A549 treated with dexamethasone at 1 μM for 4 hours (cell line): ENCODE results near the gene TSNAXIP1. TPM values are rescaled to one million over a fixed set of nuclear protein-coding genes. Genes with fewer than 3 reads are reported as not detected.

Experiments
- total RNA-seq: library from RNA; stranded (reverse); fragments of 200-300 nt; extraction: Qiagen RNA extraction; gene quantifications from 5 replicates; pipeline ENCODE4 v1.2.3, GENCODE V29; 2022

Gene TSNAXIP1, protein sequence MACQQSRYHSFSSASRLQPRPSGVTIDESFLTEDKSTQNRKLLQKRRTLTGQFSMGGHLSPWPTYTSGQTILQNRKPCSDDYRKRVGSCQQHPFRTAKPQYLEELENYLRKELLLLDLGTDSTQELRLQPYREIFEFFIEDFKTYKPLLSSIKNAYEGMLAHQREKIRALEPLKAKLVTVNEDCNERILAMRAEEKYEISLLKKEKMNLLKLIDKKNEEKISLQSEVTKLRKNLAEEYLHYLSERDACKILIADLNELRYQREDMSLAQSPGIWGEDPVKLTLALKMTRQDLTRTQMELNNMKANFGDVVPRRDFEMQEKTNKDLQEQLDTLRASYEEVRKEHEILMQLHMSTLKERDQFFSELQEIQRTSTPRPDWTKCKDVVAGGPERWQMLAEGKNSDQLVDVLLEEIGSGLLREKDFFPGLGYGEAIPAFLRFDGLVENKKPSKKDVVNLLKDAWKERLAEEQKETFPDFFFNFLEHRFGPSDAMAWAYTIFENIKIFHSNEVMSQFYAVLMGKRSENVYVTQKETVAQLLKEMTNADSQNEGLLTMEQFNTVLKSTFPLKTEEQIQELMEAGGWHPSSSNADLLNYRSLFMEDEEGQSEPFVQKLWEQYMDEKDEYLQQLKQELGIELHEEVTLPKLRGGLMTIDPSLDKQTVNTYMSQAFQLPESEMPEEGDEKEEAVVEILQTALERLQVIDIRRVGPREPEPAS
- total RNA-seq: 0.25 to 0.67 TPM (median 0.52 TPM) in 5 replicates

DNA sequence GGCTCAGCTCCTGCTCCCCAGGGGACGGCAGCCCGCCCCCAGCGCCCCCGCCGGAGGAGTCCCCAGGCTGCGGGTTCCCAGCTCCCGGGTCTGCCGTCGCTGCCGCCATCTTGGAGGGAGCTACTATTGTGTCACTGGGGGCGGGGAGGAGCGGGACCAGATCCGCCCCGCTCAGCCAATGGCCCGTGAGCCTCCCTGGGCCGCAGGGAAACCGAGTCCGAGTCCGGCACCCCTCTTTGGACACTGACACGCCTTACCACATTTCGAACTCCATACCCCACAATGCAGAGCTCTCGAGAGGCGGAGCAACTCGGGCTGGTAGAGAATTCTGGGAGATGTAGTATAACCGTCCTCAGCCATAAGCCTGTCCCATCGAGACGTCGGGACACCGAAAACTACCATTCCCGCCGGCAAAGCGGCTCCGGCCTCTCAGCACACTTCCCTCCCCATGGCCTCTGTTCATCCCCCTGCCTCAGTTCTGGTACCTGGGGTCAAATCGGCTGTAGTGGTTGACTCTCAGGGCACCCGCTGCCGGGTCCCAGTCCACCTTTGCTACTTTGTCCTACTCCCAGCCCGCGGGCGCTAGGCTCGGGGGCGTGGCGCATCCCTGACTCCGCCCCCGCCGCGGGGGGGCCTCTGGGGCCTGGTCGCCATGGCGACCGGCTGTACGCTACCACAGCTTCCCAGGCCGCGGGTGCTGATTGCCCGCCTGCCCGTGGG lies at the start of gene TSNAXIP1, which contains the start of gene RANBP10:
TSNAXIP1 (plus strand) TSS at position 462 of the 720 bp plus-strand sequence. CDS start 261 bp downstream, outside the sequence.
RANBP10 (minus strand) TSS at position 133 of the 720 bp plus-strand sequence; CDS start at position 109, 24 bp downstream.

DNA sequence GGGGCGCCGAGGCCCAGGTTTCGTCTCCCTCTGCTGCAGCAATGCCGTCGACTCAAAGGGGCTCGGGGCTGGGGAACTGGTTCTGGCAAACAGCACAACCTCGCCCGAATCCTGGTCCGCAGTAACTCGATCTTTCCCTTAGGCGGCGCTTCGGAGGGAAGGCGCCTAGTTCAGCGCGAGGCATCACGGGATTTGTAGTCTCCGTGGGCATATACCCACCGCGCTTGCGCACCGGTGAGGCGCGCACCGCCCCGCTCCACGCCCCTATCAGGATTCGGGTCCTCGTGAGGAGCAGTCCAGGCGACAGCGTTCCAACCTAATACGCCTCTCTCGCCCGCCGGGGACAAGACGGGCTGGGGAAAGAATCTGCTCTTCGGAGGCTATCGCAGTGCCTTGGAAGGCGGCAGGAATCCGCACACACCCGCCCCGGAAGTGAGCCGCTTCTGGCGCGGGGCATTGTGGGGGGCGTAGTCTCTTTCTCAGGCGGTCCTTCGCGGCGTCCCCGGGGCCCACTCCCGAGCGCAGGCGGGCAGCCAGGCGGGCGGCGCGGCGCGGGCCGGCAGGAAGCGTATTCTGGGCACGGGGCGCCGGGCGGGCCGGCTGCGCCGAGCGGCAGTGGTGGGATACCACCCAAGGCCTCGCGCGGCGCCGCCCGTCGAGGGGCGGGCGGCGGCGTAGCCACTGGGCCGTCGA lies 35.3 kb downstream of the TSNAXIP1 start, which contains the start of gene THAP11:
THAP11 (plus strand) TSS at position 505 of the 693 bp plus-strand sequence. CDS start 235 bp downstream, outside the sequence.

DNA sequence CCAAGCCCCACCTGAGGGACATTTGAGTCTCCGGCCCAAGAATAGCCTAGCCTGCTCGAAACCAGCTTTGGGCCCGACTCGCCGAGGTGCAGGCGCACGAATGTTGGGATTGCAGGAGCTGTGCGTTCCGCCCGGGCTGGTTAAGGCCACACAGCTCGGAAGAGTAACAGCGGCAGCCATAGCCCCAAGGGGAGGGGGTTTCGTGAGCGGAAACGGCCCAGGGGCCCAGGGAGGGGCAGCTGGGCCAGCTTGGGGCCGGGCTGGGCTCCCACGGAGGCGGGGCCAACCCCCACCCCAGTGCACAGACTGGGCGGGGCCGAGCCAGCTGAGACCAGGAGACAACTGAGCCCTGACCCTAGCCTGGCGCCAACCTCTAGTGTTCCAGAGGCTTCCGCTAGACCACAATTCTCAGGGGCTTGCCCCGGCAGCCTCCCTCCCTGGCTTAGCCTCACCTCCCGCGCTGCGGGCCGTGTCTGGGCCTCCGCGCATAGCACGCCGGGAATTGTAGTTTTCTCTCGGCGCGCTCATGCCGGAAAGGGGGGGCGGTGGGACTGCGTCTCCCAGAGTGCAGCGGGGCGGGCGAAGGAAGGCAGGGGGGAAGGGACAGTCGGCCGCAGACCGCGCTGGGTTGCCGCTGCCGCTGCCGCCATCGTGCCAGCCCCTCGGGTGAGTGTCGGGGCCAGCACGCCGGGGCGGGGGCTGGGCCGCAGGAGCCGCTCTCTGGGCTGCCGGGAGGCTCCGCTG lies 39.8 kb downstream of the TSNAXIP1 start, which contains the start of gene NUTF2:
NUTF2 (plus strand) TSS at position 614 of the 744 bp plus-strand sequence. CDS start 18,198 bp downstream, outside the sequence.

DNA sequence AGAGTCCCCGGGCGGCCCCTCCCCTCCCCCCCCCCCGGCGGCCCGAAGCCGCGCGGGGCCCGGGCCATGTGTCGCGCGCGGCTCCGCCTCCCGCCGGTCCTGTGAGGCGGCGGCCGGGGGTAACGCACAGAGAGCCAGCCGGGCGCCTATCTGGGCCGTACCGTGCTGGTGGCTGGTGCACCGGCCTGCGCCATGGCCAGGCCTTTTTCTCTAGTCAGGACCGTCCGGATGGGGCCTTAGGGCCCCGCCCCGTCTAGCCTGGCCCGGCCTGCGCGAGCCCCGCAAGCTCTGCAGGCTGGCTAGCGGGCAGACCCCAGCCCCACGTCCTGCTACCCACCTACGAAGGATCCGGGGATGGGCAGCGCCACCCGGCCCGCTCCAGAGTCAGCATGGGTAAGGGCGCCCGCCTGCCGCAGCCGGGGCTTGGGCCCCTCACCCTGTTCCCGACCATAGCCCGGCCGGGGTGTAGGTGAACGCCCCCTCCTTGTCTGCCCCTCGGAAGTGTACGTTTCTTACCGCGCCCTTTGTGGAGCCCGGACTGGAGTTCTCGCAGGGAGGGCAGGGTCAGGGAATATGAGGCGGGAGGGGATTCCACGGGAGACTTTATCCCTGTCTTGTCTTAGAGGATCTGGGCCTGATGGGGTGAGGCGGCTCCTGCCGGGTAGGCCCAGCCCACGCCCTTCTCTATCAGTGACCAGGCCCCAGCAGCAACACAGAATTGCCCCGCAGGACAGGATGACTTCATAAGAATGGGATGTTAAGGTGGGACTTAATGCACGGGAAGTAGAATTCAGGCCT lies 40.6 kb downstream of the TSNAXIP1 start, which contains the start of gene CENPT:
CENPT (minus strand) TSS at position 630 of the 798 bp plus-strand sequence. CDS start 13,834 bp downstream, outside the sequence.

DNA sequence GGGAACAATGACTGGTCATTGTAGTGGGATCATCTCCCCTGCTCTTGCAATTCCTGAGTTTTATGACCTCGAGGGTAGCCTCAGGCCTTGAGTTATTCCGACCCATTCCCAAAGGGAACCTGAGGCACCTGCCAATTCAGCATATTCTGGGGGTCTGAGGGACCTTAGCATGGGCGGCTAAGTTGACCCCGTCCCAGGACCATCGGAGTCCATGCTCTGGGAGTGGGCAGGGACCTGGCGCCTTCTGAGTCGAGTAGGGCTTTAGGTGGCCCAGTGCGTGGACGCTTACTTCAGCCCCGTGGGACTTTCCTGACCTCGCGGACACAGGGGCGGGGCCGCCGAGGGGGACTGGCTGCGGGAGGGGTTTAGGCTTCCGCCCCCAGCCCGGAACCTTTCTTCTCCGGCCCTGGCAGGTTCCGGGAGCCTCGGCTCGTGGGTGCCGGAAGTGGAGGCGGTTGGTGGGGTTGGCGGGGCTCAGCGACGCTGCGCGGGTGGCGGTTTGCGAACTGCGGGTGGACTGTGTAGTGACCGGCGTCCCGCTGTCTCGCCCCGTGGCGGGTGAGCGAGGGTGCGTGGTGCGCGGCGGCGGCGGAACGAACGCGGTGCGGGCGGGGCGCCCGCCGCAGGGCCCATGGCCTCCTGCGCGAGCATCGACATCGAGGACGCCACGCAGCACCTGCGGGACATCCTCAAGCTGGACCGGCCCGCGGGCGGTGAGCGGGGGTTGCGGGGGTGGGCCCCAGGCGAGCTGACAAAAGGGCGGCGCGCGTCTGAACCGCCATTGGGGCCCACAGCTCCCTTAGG lies 66.1 kb downstream of the TSNAXIP1 start, which contains the start of gene EDC4:
EDC4 (plus strand) TSS at position 422 of the 804 bp plus-strand sequence; CDS start at position 632, 210 bp downstream.

Other genes with a start within 250 kb of the TSNAXIP1 start
- 32.2 to 41.6 TPM (median 39.0 TPM) in 5 replicates for gene CTCF, start 244.4 kb upstream of the TSNAXIP1 start, total RNA-seq
- gene CARMIL2, start 161.7 kb upstream of the TSNAXIP1 start, total RNA-seq: 1.5 to 2.6 TPM (median 2.0 TPM) in 5 replicates
- 26.7 to 36.7 TPM (median 33.8 TPM) in 5 replicates for gene ACD, start 146.6 kb upstream of the TSNAXIP1 start, total RNA-seq
- gene PARD6A, start 145.9 kb upstream of the TSNAXIP1 start, total RNA-seq: 1.7 to 2.8 TPM (median 2.2 TPM) in 5 replicates
- 7.4 to 10.9 TPM (median 9.7 TPM) in 5 replicates for gene ENKD1, start 140.1 kb upstream of the TSNAXIP1 start, total RNA-seq
- 0.06 to 0.14 TPM (median 0.10 TPM) in 3 of 5 replicates, not detected in the others for gene C16orf86, start 140.1 kb upstream of the TSNAXIP1 start, total RNA-seq
- 14.3 to 17.7 TPM (median 16.4 TPM) in 5 replicates for gene GFOD2, start 87.6 kb upstream of the TSNAXIP1 start, total RNA-seq
- 6.6 to 10.3 TPM (median 9.8 TPM) in 5 replicates for gene RANBP10, start 329 bp upstream of the TSNAXIP1 start, total RNA-seq
- gene THAP11, start 35.4 kb downstream of the TSNAXIP1 start, total RNA-seq: 26.2 to 39.1 TPM (median 37.6 TPM) in 5 replicates
- 240 to 275 TPM (median 248 TPM) in 5 replicates for gene NUTF2, start 40.0 kb downstream of the TSNAXIP1 start, total RNA-seq
- gene CENPT, start 40.8 kb downstream of the TSNAXIP1 start, total RNA-seq: 19.9 to 28.0 TPM (median 26.0 TPM) in 5 replicates
- 42.2 to 69.2 TPM (median 59.8 TPM) in 5 replicates for gene EDC4, start 66.2 kb downstream of the TSNAXIP1 start, total RNA-seq
- 0.29 to 0.32 TPM in 2 of 5 replicates, not detected in the others for gene NRN1L, start 78.0 kb downstream of the TSNAXIP1 start, total RNA-seq
- 10.6 to 16.1 TPM (median 14.7 TPM) in 5 replicates for gene PSKH1, start 86.4 kb downstream of the TSNAXIP1 start, total RNA-seq
- gene CTRL, start 125.0 kb downstream of the TSNAXIP1 start, total RNA-seq: 0.63 to 2.0 TPM (median 1.5 TPM) in 5 replicates
- 37.3 to 47.5 TPM (median 39.7 TPM) in 5 replicates for gene PSMB10, start 130.0 kb downstream of the TSNAXIP1 start, total RNA-seq
- gene LCAT, start 137.2 kb downstream of the TSNAXIP1 start, total RNA-seq: 5.3 to 11.1 TPM (median 11.0 TPM) in 5 replicates
- gene SLC12A4, start 161.7 kb downstream of the TSNAXIP1 start, total RNA-seq: 14.8 to 35.2 TPM (median 27.8 TPM) in 5 replicates
- not detected in 5 replicates for gene DPEP3, start 173.6 kb downstream of the TSNAXIP1 start, total RNA-seq
- gene DPEP2, start 192.6 kb downstream of the TSNAXIP1 start, total RNA-seq: not detected in 5 replicates
- gene DPEP2NB, start 209.0 kb downstream of the TSNAXIP1 start, total RNA-seq: not detected in 5 replicates
- gene DDX28, start 216.3 kb downstream of the TSNAXIP1 start, total RNA-seq: 17.1 to 18.0 TPM (median 17.3 TPM) in 5 replicates
- 16.3 to 17.5 TPM (median 17.3 TPM) in 5 replicates for gene DUS2, start 216.4 kb downstream of the TSNAXIP1 start, total RNA-seq